ENCODE measurements around the gene CTSZ.

DNA sequence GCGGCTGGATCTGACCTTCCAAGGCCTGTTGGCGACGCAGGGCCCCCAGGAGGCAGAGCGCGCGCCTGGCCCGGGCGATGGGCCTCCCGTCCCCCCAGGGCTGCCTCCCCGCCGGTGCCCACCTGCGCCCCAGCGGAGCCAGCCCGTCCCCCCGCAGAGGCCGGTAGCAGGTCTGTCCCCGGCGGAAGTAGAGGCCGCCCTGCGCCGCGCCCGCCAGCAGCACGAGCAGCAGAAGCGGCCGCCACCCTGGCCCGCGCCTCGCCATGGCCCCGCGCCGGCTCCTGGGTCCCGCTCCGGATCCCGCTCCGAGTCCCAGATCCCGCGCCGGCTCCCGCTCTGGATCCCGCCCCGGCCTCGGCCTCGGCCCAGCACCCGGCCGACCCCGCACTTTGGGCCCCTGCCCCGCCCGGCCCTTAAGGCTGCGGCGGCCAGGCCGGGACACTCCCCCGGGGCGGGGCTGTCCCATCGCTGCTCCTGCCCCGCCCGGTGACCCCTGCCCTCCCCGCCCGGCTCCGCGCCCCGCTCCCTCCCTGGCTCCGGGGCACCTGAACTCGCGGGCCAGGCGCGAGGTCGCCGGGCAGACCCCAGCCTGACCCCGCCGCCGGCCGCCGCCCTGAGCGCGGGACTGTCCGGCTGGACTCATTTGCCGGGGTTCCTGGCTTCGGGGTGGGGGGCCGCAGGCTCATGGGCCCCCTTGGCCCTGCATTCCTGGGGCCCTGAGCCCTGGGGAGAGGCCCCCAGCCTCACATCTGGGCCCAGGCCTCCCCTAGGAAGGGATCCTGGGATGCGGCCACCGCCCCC lies at the start of gene CTSZ:
- TF ChIP-seq POLR2A (IDR thresholded peaks at IDR 0.05; ENCODE audit: low read length) (peak; percentile 54), RAD21 (conservative IDR thresholded peaks at IDR 0.05 in 1 of 2, IDR thresholded peaks at IDR 0.05 in 1 of 2) (no peak; a peak in 1 of 5 replicates), MAZ (IDR thresholded peaks at IDR 0.05; ENCODE audit: borderline replicate concordance, low read depth, low read length) (no peak), FOSL2 (IDR thresholded peaks at IDR 0.05) (no peak), FOSL2 (CRISPR knock-in tag; IDR thresholded peaks at IDR 0.05) (no peak), POLR2AphosphoS2 (conservative IDR thresholded peaks at IDR 0.05; ENCODE audit: low read length) (no peak), CEBPB (IDR thresholded peaks at IDR 0.05) (no peak), ESRRA (IDR thresholded peaks at IDR 0.05; ENCODE audit: borderline replicate concordance, low read length) (no peak), RCOR1 (IDR thresholded peaks at IDR 0.05; ENCODE audit: low read depth, low read length) (no peak)
- TF ChIP-seq, protein P1, sequence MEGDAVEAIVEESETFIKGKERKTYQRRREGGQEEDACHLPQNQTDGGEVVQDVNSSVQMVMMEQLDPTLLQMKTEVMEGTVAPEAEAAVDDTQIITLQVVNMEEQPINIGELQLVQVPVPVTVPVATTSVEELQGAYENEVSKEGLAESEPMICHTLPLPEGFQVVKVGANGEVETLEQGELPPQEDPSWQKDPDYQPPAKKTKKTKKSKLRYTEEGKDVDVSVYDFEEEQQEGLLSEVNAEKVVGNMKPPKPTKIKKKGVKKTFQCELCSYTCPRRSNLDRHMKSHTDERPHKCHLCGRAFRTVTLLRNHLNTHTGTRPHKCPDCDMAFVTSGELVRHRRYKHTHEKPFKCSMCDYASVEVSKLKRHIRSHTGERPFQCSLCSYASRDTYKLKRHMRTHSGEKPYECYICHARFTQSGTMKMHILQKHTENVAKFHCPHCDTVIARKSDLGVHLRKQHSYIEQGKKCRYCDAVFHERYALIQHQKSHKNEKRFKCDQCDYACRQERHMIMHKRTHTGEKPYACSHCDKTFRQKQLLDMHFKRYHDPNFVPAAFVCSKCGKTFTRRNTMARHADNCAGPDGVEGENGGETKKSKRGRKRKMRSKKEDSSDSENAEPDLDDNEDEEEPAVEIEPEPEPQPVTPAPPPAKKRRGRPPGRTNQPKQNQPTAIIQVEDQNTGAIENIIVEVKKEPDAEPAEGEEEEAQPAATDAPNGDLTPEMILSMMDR (IDR thresholded peaks at IDR 0.05): no peak
- TF ChIP-seq, protein P2, sequence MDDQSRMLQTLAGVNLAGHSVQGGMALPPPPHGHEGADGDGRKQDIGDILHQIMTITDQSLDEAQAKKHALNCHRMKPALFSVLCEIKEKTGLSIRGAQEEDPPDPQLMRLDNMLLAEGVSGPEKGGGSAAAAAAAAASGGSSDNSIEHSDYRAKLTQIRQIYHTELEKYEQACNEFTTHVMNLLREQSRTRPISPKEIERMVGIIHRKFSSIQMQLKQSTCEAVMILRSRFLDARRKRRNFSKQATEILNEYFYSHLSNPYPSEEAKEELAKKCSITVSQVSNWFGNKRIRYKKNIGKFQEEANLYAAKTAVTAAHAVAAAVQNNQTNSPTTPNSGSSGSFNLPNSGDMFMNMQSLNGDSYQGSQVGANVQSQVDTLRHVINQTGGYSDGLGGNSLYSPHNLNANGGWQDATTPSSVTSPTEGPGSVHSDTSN (IDR thresholded peaks at IDR 0.05): no peak
